Erythroblast (primary cell): ENCODE results near the gene C20orf173.

ENCODE experiments used
- DNase-seq, 2 experiments: peaks; one replicate each; lab custom pipeline; 2025; lab: John Stamatoyannopoulos, UW
- GATA1 ChIP-seq: IDR thresholded peaks from 2 replicates; pipeline ENCODE4 v1.6.1; 2011; ENCODE audit warnings: low read depth, mild to moderate bottlenecking, control low read depth, low read length, moderate library complexity
- POLR2A ChIP-seq: IDR thresholded peaks from 2 replicates; pipeline ENCODE4 v1.6.1; 2011; ENCODE audit warnings: mild to moderate bottlenecking, low read length

C20orf173 gene

GRCh38 chr20:35529552-35529951 is at the start of gene C20orf173:
Gene C20orf173, minus strand, starts transcription at chr20:35529652. Its CDS starts 279 bp downstream, at chr20:35529373.
- no peak for TF ChIP-seq POLR2A
- TF ChIP-seq GATA1: no peak
- no peak for DNase-seq

DNA sequence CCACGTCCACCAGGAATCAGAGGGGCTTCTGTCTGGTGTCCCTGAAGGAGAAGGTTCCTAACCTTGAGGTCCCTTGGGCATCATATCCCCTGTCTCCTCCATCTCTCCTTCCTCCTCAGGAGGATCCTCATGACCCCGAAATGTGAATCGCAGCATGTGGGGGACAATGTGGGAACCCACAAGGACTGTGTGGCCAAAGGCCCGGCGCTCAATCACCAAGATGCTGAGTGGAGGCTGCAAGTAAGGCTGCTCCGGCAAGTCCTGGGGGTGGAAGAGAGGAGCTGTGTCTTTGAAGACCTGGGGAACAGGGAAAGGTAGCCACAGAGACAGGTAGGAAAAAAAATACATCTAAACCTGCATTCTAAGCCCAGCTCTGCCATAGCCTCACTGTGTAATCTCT is 49.7 kb upstream of the C20orf173 start:
- TF ChIP-seq GATA1 (no peak), POLR2A (no peak)
- no peak for DNase-seq

DNA sequence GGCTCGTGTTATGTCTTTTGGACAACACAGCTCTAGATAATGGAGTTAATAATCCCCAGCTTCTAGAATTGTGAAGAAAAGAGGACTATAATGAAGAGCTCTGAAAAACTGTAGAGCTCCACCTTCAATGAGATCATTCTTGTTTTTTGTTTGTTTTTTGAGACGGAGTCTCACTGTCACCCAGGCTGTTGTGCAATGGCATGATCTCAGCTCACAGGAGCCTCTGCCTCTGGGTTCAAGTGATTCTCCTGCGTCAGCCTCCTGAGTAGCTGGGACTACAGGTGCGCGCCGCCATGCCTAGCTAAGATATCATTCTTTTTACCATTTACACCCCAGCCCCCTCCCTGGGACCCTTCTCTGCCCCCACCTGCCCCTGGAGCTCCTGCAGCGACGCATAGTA is 49.0 kb upstream of the C20orf173 start:
- TF ChIP-seq GATA1 (no peak), POLR2A (no peak)
- no peak for DNase-seq

DNA sequence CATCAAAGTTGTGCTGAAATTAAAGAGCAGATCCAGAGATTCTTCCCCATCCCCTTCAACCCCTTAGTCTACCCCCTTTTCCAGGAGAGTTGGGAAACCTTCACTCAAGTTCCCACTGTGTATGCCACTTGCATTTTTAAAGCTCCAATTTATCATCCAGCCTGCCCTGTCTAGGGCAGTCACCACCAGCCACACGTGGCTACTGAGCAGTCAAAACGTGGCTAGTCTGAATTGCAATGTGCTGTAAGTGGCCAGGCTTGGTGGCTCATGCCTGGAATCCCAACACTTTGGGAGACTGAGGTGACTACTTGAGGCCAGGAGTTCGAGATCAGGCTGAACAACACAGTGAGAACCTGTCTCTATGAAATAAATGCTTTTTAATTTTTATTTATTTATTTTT is 47.4 kb upstream of the C20orf173 start:
- TF ChIP-seq POLR2A (no peak), GATA1 (no peak)
- DNase-seq: no peak

GRCh38 chr20:35575958-35576357 is 46.5 kb upstream of the C20orf173 start:
- DNase-seq: no peak
- TF ChIP-seq GATA1: no peak
- no peak for TF ChIP-seq POLR2A

GRCh38 chr20:35572838-35573237 is 43.4 kb upstream of the C20orf173 start:
- TF ChIP-seq POLR2A (no peak), GATA1 (no peak)

DNA sequence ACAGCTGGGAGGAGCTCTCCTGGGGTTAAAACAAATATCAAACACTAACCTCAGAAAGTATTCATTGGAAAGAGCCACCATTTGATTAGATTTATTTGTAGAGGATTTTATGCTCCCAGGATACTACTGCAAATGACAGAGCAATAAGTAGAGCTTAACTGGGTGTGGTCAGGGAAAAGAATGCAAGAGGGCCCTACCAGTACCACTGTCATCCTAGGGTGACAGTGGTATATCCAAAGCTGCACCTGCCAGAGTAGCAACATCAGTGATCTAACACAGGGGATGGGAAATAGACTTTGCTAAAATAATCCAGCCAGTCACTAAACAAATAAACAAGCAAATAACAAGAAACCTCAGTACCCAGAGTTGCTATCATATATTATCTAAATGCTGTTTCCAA is 42.1 kb upstream of the C20orf173 start:
- TF ChIP-seq POLR2A (no peak), GATA1 (no peak)

More at GRCh38 chr20:35572838-35573237, 43.4 kb upstream of the C20orf173 start:
- DNase-seq: peak; percentile 12 to 21

DNA sequence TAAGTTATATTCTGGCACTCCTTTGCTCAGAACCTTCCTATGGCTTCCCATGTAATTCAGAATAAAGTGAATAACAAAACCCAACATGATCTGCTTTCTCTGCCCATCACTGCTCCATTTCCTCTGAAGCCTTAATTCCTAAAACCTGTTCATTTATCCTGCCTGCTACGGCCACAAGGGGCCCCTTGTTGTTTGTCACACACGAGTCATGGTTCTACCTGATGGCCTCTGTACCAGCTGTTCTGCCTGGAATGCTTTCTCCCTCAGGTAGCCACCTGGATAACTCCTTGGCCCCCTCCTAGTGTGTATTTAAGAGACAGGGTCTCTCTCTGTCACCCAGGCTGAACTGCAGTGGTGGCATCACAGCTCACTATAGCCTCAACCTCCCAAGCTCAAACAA is 39.2 kb upstream of the C20orf173 start:
- peak; percentile 13 to 15 for DNase-seq
- no peak for TF ChIP-seq GATA1
- no peak for TF ChIP-seq POLR2A

More for the DNA sequence above, 42.1 kb upstream of the C20orf173 start:
- DNase-seq: no peak

- no peak for TF ChIP-seq POLR2A
- TF ChIP-seq GATA1: no peak
- DNase-seq: no peak
Measured at GRCh38 chr20:35564905-35565304, 35.5 kb upstream of the C20orf173 start.

- TF ChIP-seq GATA1 (no peak), POLR2A (no peak)
- no peak for DNase-seq
Measured at GRCh38 chr20:35563834-35564233, 34.4 kb upstream of the C20orf173 start.

DNA sequence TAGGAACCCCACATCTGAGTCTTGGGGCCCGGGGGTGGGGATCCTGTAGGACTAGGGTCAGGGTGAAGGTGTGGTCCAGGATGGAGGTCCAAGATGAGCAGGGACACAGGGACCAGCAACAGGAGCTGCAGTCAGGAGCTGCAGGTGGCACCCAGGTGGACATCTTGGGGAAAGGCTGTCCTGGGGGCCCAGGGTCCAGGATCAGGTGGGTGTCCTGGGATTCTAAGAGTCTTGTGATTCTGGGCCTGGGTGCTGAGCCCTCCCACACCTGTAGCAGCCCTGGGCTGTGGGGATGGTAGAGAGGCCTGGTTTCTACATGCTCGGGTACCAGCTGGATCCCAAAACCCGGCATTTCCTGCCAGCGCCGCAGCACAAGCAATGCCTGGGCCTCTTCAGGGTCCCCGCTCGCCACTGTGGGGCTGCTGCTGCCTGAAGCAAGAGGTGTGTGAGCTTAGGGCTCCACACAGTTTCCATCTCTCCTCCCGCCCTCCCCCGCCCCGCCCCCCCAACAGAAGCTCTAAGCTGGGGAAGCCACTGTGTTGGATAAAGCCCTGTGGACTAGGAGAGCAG is 33.2 kb upstream of the C20orf173 start:
- no peak for DNase-seq

DNA sequence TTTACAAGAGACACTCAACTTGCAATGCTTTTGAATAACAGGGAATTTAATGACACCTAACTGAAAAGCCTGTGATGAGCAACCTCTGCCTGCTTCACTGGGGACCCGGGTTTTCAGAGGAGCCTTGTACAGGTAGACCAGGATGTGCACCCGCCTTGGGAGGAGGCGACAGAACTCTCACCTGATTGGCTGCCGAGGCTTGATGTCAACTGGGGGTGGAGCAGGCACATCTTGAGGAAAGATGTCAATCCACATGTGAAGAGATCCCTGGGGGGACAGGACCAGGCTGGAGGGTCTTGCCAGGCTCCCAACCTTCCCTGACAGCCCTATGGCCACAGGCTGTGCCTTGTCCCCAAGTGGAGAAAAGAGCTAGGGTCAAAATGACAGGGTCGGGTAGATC is 32.2 kb upstream of the C20orf173 start:
- TF ChIP-seq GATA1: no peak
- no peak for TF ChIP-seq POLR2A
- no peak for DNase-seq

More for the DNA sequence above, 33.2 kb upstream of the C20orf173 start:
- no peak for TF ChIP-seq POLR2A
- TF ChIP-seq GATA1: no peak

DNA sequence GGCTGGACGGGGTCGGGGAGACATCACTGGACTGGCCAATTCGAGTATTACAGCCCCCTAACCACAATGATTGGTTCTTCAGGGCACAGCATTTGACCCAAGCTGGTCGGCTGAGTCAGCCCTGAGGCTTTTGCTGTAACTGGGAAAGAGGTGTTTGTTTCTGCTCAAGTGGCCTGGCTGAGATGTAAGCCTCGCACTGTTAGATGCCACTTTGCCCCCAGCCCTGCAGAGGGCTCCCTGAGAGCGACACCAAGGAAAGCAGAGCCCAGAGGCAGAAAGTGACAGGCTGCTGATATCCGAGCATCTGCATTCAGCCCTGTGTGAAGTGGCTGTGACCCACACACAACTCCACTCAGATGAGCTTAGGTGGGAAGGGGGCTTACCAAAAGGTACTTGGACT is 31.8 kb upstream of the C20orf173 start:
- TF ChIP-seq GATA1 (no peak), POLR2A (no peak)

GRCh38 chr20:35560541-35560940 is 31.1 kb upstream of the C20orf173 start:
- TF ChIP-seq GATA1 (no peak), POLR2A (no peak)
- DNase-seq: no peak

More for the DNA sequence above, 31.8 kb upstream of the C20orf173 start:
- DNase-seq: peak; percentile 46 to 51

GRCh38 chr20:35560105-35560511 is 30.7 kb upstream of the C20orf173 start:
- DNase-seq: no peak
- no peak for TF ChIP-seq GATA1

GRCh38 chr20:35559042-35559693 is 29.7 kb upstream of the C20orf173 start:
- no peak for TF ChIP-seq GATA1
- no peak for TF ChIP-seq POLR2A
- no peak for DNase-seq

- no peak for TF ChIP-seq GATA1
- TF ChIP-seq POLR2A: no peak
- DNase-seq: no peak
Measured at GRCh38 chr20:35558451-35558850, 29.0 kb upstream of the C20orf173 start.
